Stimulated activated CD8-positive, alpha-beta memory T cell treated with anti-CD3 and anti-CD28 coated beads, Interleukin-15, amount 100 ng/mL, for 48 hours (primary cell): ENCODE results near the gene DUSP7.

Experiments
- DNase-seq, 2 donors: peaks; one replicate each; pipeline ENCODE4 v3.0.0-alpha.2; 2020; ENCODE audit warnings: low read depth in 2 of 2

The DUSP7 gene

GRCh38 chr3:52068730-52069129, 12.4 kb upstream of the DUSP7 start:
- DNase-seq: no peak

GRCh38 chr3:52068055-52068571, 11.7 kb upstream of the DUSP7 start:
- no peak for DNase-seq

- DNase-seq: no peak
Measured at GRCh38 chr3:52067526-52067925, 11.2 kb upstream of the DUSP7 start.

GRCh38 chr3:52067046-52067445, 10.7 kb upstream of the DUSP7 start:
- DNase-seq: no peak

- no peak for DNase-seq
Measured at GRCh38 chr3:52065264-52065756, 8.9 kb upstream of the DUSP7 start.

- no peak for DNase-seq
Measured at GRCh38 chr3:52064561-52064960, 8.2 kb upstream of the DUSP7 start.

GRCh38 chr3:52063026-52063723, 6.8 kb upstream of the DUSP7 start:
- no peak for DNase-seq

GRCh38 chr3:52062505-52062904, 6.1 kb upstream of the DUSP7 start:
- DNase-seq: no peak

- DNase-seq: no peak
Measured at GRCh38 chr3:52061121-52061910, 4.9 kb upstream of the DUSP7 start.

- no peak for DNase-seq
Measured at GRCh38 chr3:52059781-52060180, 3.4 kb upstream of the DUSP7 start.

GRCh38 chr3:52057812-52058495, 1.6 kb upstream of the DUSP7 start:
- DNase-seq: no peak

- peak; percentile 99 for DNase-seq
Measured at GRCh38 chr3:52056968-52057811, 819 bp upstream of the DUSP7 start.

- peak in 1 of 2 donors; percentile 26 for DNase-seq
Measured at GRCh38 chr3:52055537-52056351, 627 bp downstream of the DUSP7 start.

- no peak for DNase-seq
Measured at GRCh38 chr3:52054661-52055511, 1.5 kb downstream of the DUSP7 start.

- DNase-seq: peak in 1 of 2 donors; percentile 42
Measured at GRCh38 chr3:52053307-52054304, 2.8 kb downstream of the DUSP7 start.

- peak in 1 of 2 donors; percentile 34 for DNase-seq
Measured at GRCh38 chr3:52052831-52053306, 3.5 kb downstream of the DUSP7 start.

- no peak for DNase-seq
Measured at GRCh38 chr3:52051444-52051843, 4.9 kb downstream of the DUSP7 start.

- DNase-seq: no peak
Measured at GRCh38 chr3:52050571-52050970, 5.8 kb downstream of the DUSP7 start.
